ENCODE measurements around the gene FLT1. TPM values are rescaled to one million over a fixed set of nuclear protein-coding genes. Genes with fewer than 3 reads are reported as not detected.

The FLT1 gene
- total and polyA plus RNA-seq, 11 donors: 13.1 to 73.2 (median 41.1) TPM

- H3K27ac ChIP-seq: no peak overlapping the region
- ATAC-seq: no peak
Observed at GRCh38 chr13:28415994-28416421, 78.9 kb downstream of the FLT1 start.

GRCh38 chr13:28413999-28414398 lies 80.9 kb downstream of the FLT1 start:
- intact Hi-C loops (cut with DNase I): no loop called here
- TF ChIP-seq POLR2A (IDR thresholded peaks at IDR 0.05) (no peak), CTCF (IDR thresholded peaks at IDR 0.05) (no peak)
- Histone ChIP-seq H3K9me3 (no peaks in the 10 kb centered on the region), H3K27ac (peak overlapping the region in 9 of 12 donors; percentile 3 to 84 (median 68)), H3K4me3 (no peak overlapping the region), H3K4me1 (peaks cover 0 to 60% (median 25%) of the 10 kb centered on the region in 12 donors), H3K36me3 (peaks cover 0 to 24% (median 0%) of the 10 kb centered on the region in 9 donors), H3K27me3 (peaks cover 0 to 6% (median 0%) of the 10 kb centered on the region in 9 donors)
- no peak for DNase-seq
- 96 to 97% (median 96%) methylated on average over 4 of the region's 4 CpGs for WGBS, 4 donors
- ATAC-seq: no peak

More at GRCh38 chr13:28415994-28416421, 78.9 kb downstream of the FLT1 start:
- WGBS, 4 donors: 76 to 81% (median 80%) methylated on average over 3 of the region's 3 CpGs
- H3K9me3 ChIP-seq: no peaks in the 10 kb centered on the region
- DNase-seq: no peak
- H3K4me1 ChIP-seq: peaks cover 0 to 54% (median 13%) of the 10 kb centered on the region in 12 donors
- H3K36me3 ChIP-seq: peaks cover 0 to 28% (median 0%) of the 10 kb centered on the region in 9 donors
- H3K27me3 ChIP-seq: peaks cover 0 to 6% (median 0%) of the 10 kb centered on the region in 9 donors
- TF ChIP-seq CTCF (IDR thresholded peaks at IDR 0.05) (no peak), POLR2A (IDR thresholded peaks at IDR 0.05) (no peak)
- intact Hi-C loops (cut with DNase I): no loop called here
- no peak overlapping the region for H3K4me3 ChIP-seq

GRCh38 chr13:28412981-28413380 lies 81.9 kb downstream of the FLT1 start:
- Histone ChIP-seq H3K36me3 (peaks cover 0 to 21% (median 0%) of the 10 kb centered on the region in 9 donors), H3K4me3 (no peak overlapping the region), H3K4me1 (peaks cover 0 to 70% (median 31%) of the 10 kb centered on the region in 12 donors), H3K9me3 (no peaks in the 10 kb centered on the region), H3K27ac (peak overlapping the region in 11 of 12 donors; percentile 20 to 84 (median 65)), H3K27me3 (peaks cover 0 to 2% (median 0%) of the 10 kb centered on the region in 9 donors)
- DNase-seq (peak; percentile 58 to 82 (median 65)), ATAC-seq (peak; percentile 39 to 75 (median 60))
- no peak for TF ChIP-seq POLR2A (IDR thresholded peaks at IDR 0.05)
- no peak for TF ChIP-seq CTCF (IDR thresholded peaks at IDR 0.05)
- intact Hi-C loops (cut with DNase I): no loop called here
- 42 to 66% (median 55%) methylated on average over 8 of the region's 8 CpGs for WGBS, 4 donors

- Histone ChIP-seq H3K9me3 (no peaks in the 10 kb centered on the region), H3K27me3 (no peaks in the 10 kb centered on the region), H3K4me3 (no peak overlapping the region), H3K4me1 (peaks cover 0 to 79% (median 36%) of the 10 kb centered on the region in 12 donors), H3K27ac (peak overlapping the region in 7 of 12 donors; percentile 32 to 84 (median 68)), H3K36me3 (peaks cover 0 to 16% (median 0%) of the 10 kb centered on the region in 9 donors)
- DNase-seq (no peak), ATAC-seq (no peak)
- 40 to 47% (median 45%) methylated on average over 5 of the region's 5 CpGs for WGBS, 4 donors
- TF ChIP-seq POLR2A (IDR thresholded peaks at IDR 0.05): no peak
- no peak for TF ChIP-seq CTCF (IDR thresholded peaks at IDR 0.05)
- intact Hi-C loops (cut with DNase I): no loop called here
Observed at GRCh38 chr13:28411831-28412353, 83.0 kb downstream of the FLT1 start.

All from heart left ventricle (tissue), 16 donors.